NOMO-1 treated with DMSO at 0.1 percent for 48 hours (cell line): ENCODE data around the gene LACTB.

ENCODE experiments used
- DNase-seq: peaks from one replicate; lab custom pipeline; 2025; ENCODE audit not compliant: unreplicated experiment; lab: John Stamatoyannopoulos, UW

Gene LACTB

DNA sequence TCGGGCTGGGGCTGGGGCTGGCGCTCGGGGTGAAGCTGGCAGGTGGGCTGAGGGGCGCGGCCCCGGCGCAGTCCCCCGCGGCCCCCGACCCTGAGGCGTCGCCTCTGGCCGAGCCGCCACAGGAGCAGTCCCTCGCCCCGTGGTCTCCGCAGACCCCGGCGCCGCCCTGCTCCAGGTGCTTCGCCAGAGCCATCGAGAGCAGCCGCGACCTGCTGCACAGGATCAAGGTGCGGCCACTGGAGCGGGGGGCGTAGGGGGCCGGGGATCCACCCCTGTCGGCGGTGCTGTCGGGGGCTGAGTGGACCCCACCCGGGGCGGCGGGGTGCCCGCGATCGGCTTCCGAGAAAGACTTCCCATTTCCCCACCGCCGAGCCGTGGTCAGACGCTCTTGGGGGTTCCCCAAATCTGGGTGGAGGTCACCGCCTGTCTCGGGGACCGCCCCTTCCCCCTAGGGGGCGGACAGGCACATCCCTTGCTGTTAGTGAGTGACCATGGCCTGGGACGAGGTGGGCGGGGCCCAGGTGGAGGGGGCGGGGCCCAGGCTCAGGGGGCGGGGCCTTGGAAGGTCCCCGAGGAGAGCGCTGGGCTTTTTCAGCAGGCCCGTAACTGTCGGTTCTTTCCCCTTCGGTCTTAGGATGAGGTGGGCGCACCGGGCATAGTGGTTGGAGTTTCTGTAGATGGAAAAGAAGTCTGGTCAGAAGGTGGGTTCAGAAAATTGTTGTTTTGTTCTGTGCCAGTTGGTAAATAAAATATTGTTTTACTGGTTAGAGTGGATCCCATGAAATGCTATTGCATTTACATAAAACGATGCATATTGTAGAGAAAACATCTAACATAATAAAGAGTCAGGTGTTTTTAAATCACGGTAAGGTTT, 578 bp downstream of the LACTB start:
- peak; percentile 74 for DNase-seq

DNA sequence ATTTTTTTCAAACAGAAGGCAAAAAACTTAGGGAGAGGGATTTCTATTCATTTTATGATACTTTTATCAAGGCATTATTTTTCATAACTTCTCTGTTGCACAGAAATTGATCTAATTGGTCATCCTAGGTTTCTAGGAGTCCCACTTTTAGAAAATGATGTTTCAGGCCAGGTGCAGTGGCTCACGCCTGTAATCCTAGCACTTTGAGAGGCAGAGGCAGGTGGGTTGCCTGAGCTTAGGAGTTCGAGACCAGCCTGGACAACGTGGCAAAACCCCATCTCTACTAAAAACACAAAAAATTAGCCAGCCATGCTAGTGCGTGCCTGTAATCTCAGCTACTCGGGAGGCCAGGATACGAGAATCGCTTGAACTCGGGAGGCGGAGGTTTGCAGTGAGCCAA, 2.8 kb downstream of the LACTB start:
- no peak for DNase-seq

- no peak for DNase-seq
Observed at GRCh38 chr15:63126726-63127125, 5.1 kb downstream of the LACTB start.

DNA sequence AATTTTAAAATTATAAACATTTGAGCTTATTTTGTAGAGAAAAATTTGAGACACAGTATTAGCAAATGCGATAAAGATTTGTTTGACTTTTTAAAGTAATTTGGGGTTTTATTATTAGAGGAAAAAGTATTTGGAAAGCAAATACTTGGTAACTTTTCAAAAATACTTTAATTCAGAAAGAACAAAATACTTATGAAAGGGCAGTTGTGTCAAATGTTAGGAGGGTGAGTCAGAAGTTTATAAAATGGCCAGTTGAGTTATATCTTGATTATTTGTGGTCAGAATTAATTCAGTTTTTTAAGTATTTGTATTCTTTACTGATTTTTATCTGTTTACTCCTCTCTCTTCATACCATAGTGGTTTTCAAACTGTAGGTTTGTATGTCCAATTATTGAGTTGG, 12.1 kb downstream of the LACTB start:
- DNase-seq = no peak

DNA sequence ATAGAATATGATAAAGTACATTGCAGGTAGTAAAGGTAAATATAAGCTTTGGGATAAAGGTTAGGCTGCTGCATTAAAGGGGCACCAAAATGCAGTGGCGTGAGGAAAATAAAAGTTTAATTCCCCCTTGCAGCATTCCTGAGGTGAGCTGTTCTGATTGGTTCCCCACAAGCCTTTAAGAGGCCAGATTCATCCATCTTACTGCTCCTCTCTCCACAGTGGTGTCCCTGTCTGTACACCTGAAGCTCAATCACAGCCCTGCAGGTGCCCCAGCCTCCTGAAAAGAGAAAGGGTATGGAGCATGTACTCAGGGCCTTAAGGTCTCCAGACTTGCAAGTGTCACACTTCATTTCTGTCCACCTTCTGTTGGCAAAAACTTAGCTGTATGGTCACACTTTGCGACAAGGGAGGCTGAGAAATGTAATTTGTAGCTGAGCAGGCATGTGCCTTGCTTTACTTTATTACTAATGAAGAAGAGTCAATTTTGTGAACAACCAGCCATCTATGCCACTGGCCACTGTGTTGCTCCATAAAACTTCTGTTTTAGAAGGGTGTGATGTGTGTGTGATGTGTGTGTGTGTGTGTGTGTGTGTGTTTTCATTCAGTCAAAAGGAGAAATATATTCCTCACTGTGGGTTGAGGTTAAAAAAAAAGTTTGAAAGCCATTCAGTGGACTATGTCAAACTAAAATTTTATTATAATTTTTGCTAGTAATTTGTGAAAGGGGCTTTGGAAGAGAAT, 12.8 kb downstream of the LACTB start:
- no peak for DNase-seq

DNA sequence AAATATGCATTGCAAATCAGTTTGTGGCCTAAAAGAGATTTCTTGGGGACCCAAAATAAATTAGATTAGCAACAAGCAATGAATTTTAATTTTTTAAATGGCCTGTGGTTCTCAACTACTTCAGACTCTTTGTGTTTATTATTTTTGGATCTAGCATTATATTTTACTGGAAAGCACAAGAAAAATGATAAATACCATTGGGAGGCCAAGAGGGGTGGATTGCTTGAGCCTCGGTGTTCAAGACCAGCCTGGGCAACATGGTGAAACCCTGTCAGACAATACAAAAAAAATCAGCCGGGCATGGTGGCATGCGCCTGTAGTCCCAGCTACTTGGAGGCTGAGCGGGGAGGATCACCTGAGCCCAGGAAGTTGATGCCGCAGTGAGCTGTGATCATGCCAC, 13.6 kb downstream of the LACTB start:
- no peak for DNase-seq

GRCh38 chr15:63135804-63136203, 14.1 kb downstream of the LACTB start:
- peak; percentile 83 for DNase-seq

GRCh38 chr15:63136742-63137141, 15.1 kb downstream of the LACTB start:
- no peak for DNase-seq

DNA sequence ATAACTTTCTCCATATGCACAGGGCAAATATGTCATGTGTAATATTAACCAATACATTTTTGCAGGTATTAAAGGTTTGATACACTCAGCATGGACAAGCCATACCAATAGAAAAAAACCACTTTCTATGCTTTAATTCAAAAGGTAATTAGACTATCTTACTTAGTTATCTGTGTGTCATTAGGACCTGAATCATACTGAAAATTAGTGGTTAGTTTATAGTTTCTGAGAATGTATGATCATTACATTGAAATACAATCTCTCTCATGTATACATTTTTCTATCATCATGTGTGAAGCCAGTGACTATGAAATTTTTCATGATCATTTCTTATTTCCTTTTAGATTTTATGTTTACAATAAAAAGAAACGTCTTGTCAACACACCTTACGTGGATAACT, 19.3 kb downstream of the LACTB start:
- DNase-seq = no peak

DNA sequence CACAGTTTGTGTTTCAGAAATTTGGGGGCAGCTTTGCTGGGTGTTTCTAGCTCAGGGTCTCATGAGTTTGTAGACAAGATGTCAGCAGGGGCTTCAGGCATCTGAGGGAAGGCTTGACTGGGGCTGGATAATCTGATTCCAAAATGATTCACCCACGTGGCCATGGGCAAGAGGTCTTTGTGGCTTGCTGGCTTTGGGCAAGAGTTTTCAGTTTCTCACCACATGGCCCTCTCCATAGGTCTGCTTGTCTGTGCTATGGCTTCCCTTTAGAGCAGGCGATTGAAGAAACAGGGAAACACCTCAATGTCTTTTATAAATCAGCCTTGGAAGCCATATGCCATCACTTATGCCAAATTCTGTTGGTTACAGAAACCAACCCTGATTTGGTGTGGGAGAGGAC, 23.8 kb downstream of the LACTB start:
- DNase-seq = no peak

GRCh38 chr15:63146684-63147083, 25.0 kb downstream of the LACTB start:
- DNase-seq = no peak

DNA sequence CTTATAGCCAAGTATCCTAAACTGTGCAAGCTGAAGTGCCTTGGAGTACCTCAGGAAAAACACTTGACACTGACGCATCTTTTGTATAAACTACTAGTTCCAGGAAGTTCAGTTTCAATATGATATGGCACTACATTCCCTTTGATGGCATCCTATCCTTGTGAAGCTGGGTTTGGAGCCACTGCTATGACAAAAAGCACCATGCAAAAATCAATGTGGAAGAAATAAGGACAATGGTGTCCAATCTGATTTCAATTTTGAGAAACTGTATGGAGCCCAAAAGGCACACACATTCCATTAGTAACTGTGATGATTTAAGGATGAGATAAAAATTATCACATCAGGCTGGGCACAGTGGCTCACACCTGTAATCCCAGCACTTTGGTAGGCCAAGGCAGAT, 30.0 kb downstream of the LACTB start:
- DNase-seq = no peak

DNA sequence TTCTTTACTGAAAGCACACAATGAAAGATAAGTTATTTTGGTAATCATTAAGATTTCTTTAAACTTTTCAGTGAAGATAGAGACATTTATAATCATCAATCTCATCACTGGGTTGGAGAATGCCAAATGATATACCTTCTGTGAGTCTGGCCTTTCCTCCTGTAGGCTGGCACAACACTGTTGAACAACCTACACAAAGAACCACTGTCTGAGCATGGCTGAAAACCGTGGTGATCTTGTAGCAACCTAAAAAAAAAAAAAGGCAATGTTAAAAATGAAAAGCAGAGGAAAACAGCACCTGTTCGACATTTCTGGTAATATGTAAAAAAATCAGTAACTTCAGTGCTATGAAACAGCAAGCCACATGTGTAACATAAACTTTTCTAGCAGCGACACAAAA, 33.8 kb downstream of the LACTB start:
- no peak for DNase-seq

DNA sequence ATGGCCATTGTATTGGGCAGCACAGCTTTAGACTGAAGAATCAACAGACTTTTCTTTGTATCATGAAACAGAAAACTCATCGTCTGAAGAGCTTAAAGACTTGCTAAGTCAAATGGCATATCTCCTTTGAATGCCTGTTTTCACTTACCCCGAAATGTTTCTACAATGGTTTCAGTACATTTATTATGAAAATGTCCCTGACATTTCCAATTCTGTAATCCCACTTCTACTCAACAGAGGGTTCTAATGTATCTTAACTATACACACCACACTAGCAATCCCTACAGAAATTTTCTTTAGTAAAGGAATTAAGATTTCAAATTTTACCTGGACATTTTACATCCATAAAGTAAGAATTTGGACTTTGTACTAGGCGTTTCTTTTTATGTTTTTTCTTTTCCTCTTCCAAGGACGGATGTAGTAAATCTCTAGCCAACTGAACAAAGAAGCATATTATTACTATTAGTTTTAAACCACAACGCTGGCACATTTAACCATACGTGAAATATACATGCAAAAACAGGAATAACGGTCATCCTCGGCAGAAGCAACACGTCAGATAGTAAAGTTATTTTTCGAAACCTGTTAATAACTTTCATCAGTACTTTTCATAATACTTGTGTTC, 34.5 kb downstream of the LACTB start:
- no peak for DNase-seq

DNA sequence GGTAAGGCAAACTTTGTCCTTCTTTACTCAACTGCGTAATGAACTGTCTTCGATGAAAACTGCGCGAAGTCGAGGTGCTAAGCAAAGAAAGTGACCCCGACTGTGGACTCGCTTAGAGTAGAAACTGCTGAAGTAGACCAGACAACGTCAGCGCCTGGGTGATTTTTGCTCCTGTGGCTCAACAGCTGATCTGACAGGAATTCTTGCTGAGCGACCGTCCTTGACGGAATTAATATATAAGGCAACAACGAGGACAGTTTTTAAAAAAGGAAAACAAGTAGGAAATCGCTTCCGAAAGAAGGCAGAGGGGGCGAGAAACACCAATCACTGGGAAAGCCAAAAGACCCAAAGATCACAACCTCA, 35.1 kb downstream of the LACTB start:
- peak; percentile 28 for DNase-seq

GRCh38 chr15:63157118-63157843, 35.6 kb downstream of the LACTB start, which contains the start of gene RPS27L:
Gene RPS27L (minus strand): TSS chr15:63157477. CDS start chr15:63157405, 72 bp downstream.
- DNase-seq = peak; percentile 85

- DNase-seq = peak; percentile 59
Observed at GRCh38 chr15:63157891-63158431, 36.3 kb downstream of the LACTB start.

DNA sequence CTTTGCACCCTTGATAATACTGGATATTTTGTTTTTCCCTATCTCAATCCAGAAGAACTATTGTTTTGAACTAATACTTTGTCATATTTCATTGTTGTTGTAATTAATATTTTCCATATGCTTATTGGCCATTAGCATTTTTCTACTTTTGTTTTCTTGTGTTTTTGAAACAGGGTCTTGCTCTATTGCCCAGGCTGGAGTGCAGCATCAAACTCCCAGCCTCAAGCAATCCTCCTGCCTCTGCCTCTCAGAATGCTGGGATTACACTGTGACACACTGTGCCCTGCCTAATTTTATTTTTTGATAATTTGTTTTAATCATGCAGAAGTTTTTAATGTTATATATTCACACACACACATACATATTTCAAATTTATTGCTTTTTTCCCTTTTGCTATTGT, 39.0 kb downstream of the LACTB start:
- no peak for DNase-seq

DNA sequence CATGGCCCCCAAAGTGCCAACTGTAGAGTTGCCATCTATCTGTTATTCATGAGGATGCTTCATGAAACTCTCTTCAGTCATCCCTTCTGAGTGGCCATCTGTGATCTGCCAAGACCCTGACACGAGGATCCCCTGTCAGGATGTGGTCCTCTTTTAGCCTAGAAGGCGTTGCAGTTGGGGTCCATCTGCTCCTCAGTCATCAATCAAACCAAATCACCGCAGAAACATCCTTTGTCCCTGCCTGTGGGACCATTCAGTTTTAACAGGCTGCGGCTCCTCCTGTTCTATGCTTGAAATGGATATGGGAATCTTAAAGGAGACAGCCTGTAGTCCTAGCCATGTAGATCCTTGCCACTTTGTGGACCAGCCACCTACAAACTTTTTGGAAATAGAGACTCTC, 41.6 kb downstream of the LACTB start:
- DNase-seq = no peak

DNA sequence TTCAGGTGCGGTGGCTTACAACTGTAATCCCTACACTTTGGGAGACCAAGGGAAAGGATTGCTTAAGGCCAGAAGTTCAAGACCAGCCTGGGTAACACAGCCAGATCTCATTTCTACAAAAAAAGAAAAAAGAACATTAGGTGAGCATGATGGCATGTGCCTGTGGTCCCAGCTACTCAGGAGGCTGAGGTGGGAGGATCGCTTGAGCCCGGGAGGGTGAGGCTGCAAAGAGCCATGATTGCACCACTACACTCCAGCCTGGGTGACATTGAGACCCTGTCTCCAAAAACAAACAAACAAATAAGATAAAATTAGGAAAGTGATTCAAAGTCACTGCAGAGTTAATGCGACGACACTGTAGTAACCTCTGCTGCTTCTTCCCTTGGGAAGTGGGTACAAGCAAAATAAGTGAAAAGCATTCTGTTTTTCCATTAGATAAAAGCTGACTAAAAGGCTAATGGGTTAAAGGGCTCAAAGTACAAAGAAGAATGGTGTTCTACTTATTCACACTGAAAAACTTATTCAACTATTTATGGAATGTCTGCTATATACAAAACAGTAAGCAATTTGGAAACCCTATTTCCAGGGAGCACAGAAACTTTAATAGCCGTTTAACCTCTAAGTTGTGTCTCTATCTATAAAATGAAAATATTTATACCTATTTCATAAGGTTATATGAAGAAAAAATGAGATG, 43.7 kb downstream of the LACTB start:
- DNase-seq = no peak
